Ovary (tissue), 3 donors: ENCODE data around the gene ALX1.

Experiments
- EP300 ChIP-seq: sonication (generic); formaldehyde crosslinking; IDR thresholded peaks from one replicate; pipeline ENCODE4 v1.6.1; 2017; ENCODE audit warnings: antibody characterized with exemption
- TF ChIP-seq, protein P1 (sequence below), 3 donors: fragments of 450-650 bp in 2 of 3; fragments of 200-600 bp in 1 of 3; IDR thresholded peaks; one replicate each; pipeline versions ENCODE4 v1.5.1 to v1.8.0; 2016 to 2022; ENCODE audit warnings: antibody characterized with exemption in 3 of 3, mild to moderate bottlenecking in 1 of 3
- donor health status: DM: no; HTN: no; CAD: no.

DNA sequence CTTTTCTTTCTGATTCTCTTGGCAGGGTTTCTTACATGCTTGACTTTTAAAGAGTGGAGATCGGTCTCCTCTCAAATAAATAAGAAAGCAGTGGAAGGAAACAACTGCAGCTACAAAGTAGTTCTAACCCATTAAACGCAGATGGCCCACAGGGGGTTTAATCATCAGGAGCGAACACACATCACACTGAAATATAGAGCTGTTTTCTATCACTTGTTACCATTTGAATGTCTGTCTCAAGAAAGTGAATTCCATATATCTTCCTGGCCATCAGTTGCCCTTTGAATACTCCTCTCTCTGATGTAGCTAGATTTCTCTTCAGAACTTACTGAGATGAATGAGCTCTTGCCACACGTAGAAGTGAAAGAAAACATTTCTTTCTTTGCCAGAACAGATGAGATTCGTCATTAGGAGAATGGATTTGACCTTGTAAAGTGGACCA, 29.1 kb downstream of the ALX1 start:
- TF ChIP-seq, protein P1, sequence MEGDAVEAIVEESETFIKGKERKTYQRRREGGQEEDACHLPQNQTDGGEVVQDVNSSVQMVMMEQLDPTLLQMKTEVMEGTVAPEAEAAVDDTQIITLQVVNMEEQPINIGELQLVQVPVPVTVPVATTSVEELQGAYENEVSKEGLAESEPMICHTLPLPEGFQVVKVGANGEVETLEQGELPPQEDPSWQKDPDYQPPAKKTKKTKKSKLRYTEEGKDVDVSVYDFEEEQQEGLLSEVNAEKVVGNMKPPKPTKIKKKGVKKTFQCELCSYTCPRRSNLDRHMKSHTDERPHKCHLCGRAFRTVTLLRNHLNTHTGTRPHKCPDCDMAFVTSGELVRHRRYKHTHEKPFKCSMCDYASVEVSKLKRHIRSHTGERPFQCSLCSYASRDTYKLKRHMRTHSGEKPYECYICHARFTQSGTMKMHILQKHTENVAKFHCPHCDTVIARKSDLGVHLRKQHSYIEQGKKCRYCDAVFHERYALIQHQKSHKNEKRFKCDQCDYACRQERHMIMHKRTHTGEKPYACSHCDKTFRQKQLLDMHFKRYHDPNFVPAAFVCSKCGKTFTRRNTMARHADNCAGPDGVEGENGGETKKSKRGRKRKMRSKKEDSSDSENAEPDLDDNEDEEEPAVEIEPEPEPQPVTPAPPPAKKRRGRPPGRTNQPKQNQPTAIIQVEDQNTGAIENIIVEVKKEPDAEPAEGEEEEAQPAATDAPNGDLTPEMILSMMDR (IDR thresholded peaks at IDR 0.05), result no peak
- no peak for TF ChIP-seq EP300
